A549 (cell line): Measurements from ENCODE around the gene BPIFB3. TPM values are rescaled to one million over a fixed set of nuclear protein-coding genes. Genes with fewer than 3 reads are reported as not detected.

ENCODE experiments used
- ATAC-seq, 2 experiments: fragments of 200-7000 bp in 1 of 2; fragments of >200 bp in 1 of 2; cut with Nextera tagmentation in 1 of 2; cut with Tn5 transposase in 1 of 2; 3 replicates each; pipeline versions ENCODE4 v1.8.0 to v1.9.1; 2018 to 2020; ENCODE audit warnings: mild to moderate bottlenecking in 1 of 2, moderate library complexity in 1 of 2
- CTCF ChIA-PET: fragments of 300-600 bp; sonication (Branson Sonifier 250); formaldehyde crosslinking; extraction: SDS; loops from one replicate; lab custom pipeline; 2021; ENCODE audit warnings: antibody characterized with exemption, inconsistent platforms; lab: Yijun Ruan, JAX
- POLR2A ChIA-PET: fragments of 350-600 bp; formaldehyde crosslinking; extraction: SDS; loops from one replicate; lab custom pipeline; 2021; ENCODE audit warnings: antibody characterized with exemption, inconsistent platforms; lab: Yijun Ruan, JAX
- DNase-seq, 2 experiments: peaks; one replicate each; pipeline versions ENCODE4 v3.0.0 to v3.0.0-alpha.2; 2011 to 2016; ENCODE audit warnings: low read depth in 1 of 2, low spot score in 1 of 2
- FAIRE-seq: peaks from 2 replicates; lab custom pipeline; 2011; peaks lifted over from hg19 to GRCh38; lab: Jason Lieb, UNC
- H3K27ac ChIP-seq, 2 experiments: fragments of >200 bp; sonication (Bioruptor Twin); formaldehyde crosslinking; 3 replicates each; pipeline ENCODE4 v1.5.1; 2016 to 2017
- H3K4me1 ChIP-seq: fragments of >200 bp; sonication (Bioruptor Twin); formaldehyde crosslinking; 3 replicates; pipeline ENCODE4 v1.6.1; 2016
- H3K4me2 ChIP-seq: fragments of >200 bp; sonication (Bioruptor Twin); formaldehyde crosslinking; 3 replicates; pipeline ENCODE4 v1.6.1; 2016
- H3K4me3 ChIP-seq: fragments of >200 bp; sonication (Bioruptor Twin); formaldehyde crosslinking; 3 replicates; pipeline ENCODE4 v1.5.1; 2016
- H3K9me3 ChIP-seq: fragments of >200 bp; sonication (Bioruptor Twin); formaldehyde crosslinking; 3 replicates; pipeline ENCODE4 v1.6.1; 2016
- BHLHE40 ChIP-seq: IDR thresholded peaks from 2 replicates; pipeline ENCODE4 v1.6.1; 2012; ENCODE audit warnings: low read depth, low read length, inconsistent platforms
- CEBPB ChIP-seq, 2 experiments: fragments of >200 bp in 1 of 2; sonication (Bioruptor Twin) in 1 of 2; formaldehyde crosslinking in 1 of 2; IDR thresholded peaks; 2 replicates each; pipeline ENCODE4 v1.6.1; 2012 to 2016
- CHD4 ChIP-seq: fragments of 200-600 bp; sonication (generic); IDR thresholded peaks from 2 replicates; pipeline ENCODE4 v1.6.1; 2016; ENCODE audit warnings: antibody characterized with exemption, mild to moderate bottlenecking, borderline replicate concordance
- EHF ChIP-seq: fragments of 250-450 bp; sonication (Bioruptor Pico); IDR thresholded peaks from 2 replicates; pipeline ENCODE4 v1.5.0; 2020; ENCODE audit warnings: mild to moderate bottlenecking
- EP300 ChIP-seq, 2 experiments: fragments of >200 bp; sonication (Bioruptor Twin); formaldehyde crosslinking; IDR thresholded peaks; 2 replicates in 1 of 2; 3 replicates in 1 of 2; pipeline ENCODE4 v1.6.1; 2016 to 2017
- FOSB ChIP-seq: fragments of 250-450 bp; sonication (Bioruptor Pico); IDR thresholded peaks from 2 replicates; pipeline ENCODE4 v1.5.0; 2020; ENCODE audit warnings: mild to moderate bottlenecking, moderate library complexity
- FOSL2 ChIP-seq, 2 experiments: fragments of 450-650 bp in 1 of 2; fragments of >200 bp in 1 of 2; sonication (Bioruptor Twin) in 1 of 2; formaldehyde crosslinking; IDR thresholded peaks; 2 replicates each; pipeline versions ENCODE4 v1.5.0 to v1.6.1; 2016 to 2020; ENCODE audit warnings: mild to moderate bottlenecking in 1 of 2, moderate library complexity in 1 of 2
- GATA3 ChIP-seq: IDR thresholded peaks from 2 replicates; pipeline ENCODE4 v1.6.1; 2012; ENCODE audit warnings: borderline replicate concordance
- HDAC2 ChIP-seq: fragments of 200-600 bp; sonication (generic); IDR thresholded peaks from 2 replicates; pipeline ENCODE4 v1.6.1; 2016
- HOXA7 ChIP-seq: fragments of 250-450 bp; sonication (Bioruptor Pico); IDR thresholded peaks from 2 replicates; pipeline ENCODE4 v1.5.0; 2020; ENCODE audit warnings: mild to moderate bottlenecking, moderate library complexity
- JUN ChIP-seq, 2 experiments: fragments of >200 bp; sonication (Bioruptor Twin); formaldehyde crosslinking; IDR thresholded peaks; 2 replicates in 1 of 2; 3 replicates in 1 of 2; pipeline ENCODE4 v1.6.1; 2016 to 2017
- JUNB ChIP-seq: fragments of >200 bp; sonication (Bioruptor Twin); formaldehyde crosslinking; IDR thresholded peaks from 2 replicates; pipeline ENCODE4 v1.6.1; 2016
- KDM1A ChIP-seq: fragments of 200-600 bp; sonication (generic); IDR thresholded peaks from 2 replicates; pipeline ENCODE4 v1.6.1; 2016; ENCODE audit warnings: low read depth, mild to moderate bottlenecking
- MAFK ChIP-seq: fragments of 450-650 bp; IDR thresholded peaks from 2 replicates; pipeline ENCODE4 v1.6.1; 2014; ENCODE audit not compliant: partially characterized antibody
- MYC ChIP-seq: IDR thresholded peaks from 2 replicates; pipeline ENCODE4 v1.6.1; 2012; ENCODE audit warnings: mild to moderate bottlenecking, inconsistent platforms, low read length, improper control_type of control experiment, borderline replicate concordance
- NR3C1 ChIP-seq: fragments of >200 bp; sonication (Bioruptor Twin); formaldehyde crosslinking; IDR thresholded peaks from 3 replicates; pipeline ENCODE4 v1.6.1; 2017
- PHF8 ChIP-seq: fragments of 200-600 bp; sonication (generic); IDR thresholded peaks from 2 replicates; pipeline ENCODE4 v1.6.1; 2016; ENCODE audit warnings: low read depth, mild to moderate bottlenecking, antibody characterized with exemption, moderate library complexity, borderline replicate concordance
- POLR2A ChIP-seq: IDR thresholded peaks from 2 replicates; pipeline ENCODE4 v1.6.1; 2012; ENCODE audit warnings: mild to moderate bottlenecking, low read length
- RNF2 ChIP-seq: fragments of 200-600 bp; sonication (generic); IDR thresholded peaks from 2 replicates; pipeline ENCODE4 v1.6.1; 2016; ENCODE audit warnings: low read depth, mild to moderate bottlenecking, antibody characterized with exemption, moderate library complexity, borderline replicate concordance
- SMC3 ChIP-seq: fragments of >200 bp; sonication (Bioruptor Twin); formaldehyde crosslinking; IDR thresholded peaks from 3 replicates; pipeline ENCODE4 v1.6.1; 2018; ENCODE audit warnings: inconsistent platforms
- TP53 ChIP-seq: fragments of 250-450 bp; sonication (Bioruptor Pico); IDR thresholded peaks from 2 replicates; pipeline ENCODE4 v1.5.0; 2021; ENCODE audit warnings: mild to moderate bottlenecking, moderate library complexity
- ZNF302 ChIP-seq: fragments of 250-450 bp; sonication (Bioruptor Pico); IDR thresholded peaks from 2 replicates; pipeline ENCODE4 v1.9.0; 2021; ENCODE audit warnings: inconsistent platforms, mild to moderate bottlenecking, moderate library complexity
- WGBS: methylation state at CpG from one replicate; pipeline ENCODE4 v1.1.6; 2017; ENCODE audit errors: missing lambda C conversion rate; 5-methylcytosine and 5-hydroxymethylcytosine counted together
- polyA minus RNA-seq: library from RNA; depleted of rRNA, polyadenylated mRNA; stranded (reverse); fragments of >200 nt; gene quantifications from 2 replicates; pipeline ENCODE4 v1.2.3, GENCODE V29; 2011; rRNA and poly(A)+ RNA removed
- polyA plus RNA-seq, 4 experiments: library from polyadenylated mRNA; depleted of rRNA in 3 of 4; stranded (reverse); fragments of >200 nt; fragmentation: RNase III in 1 of 4; extraction: RNeasy Plus Mini Kit Qiagen cat#74134 plus additional on column Dnase treatment in 1 of 4; gene quantifications; 2 replicates in 3 of 4; 3 replicates in 1 of 4; pipeline ENCODE4 v1.2.3, GENCODE V29; 2011 to 2017
- TF ChIP-seq, protein P1 (sequence below): fragments of >200 bp; sonication (Bioruptor Twin); formaldehyde crosslinking; IDR thresholded peaks from 3 replicates; pipeline ENCODE4 v1.6.1; 2016
- TF ChIP-seq, protein P2 (sequence below): IDR thresholded peaks from 2 replicates; pipeline ENCODE4 v1.6.1; 2012
- TF ChIP-seq, protein P3 (sequence below): IDR thresholded peaks from 2 replicates; pipeline ENCODE4 v1.6.1; 2012; ENCODE audit warnings: low read depth, borderline replicate concordance
- TF ChIP-seq, protein P4 (sequence below): fragments of >200 bp; sonication (Bioruptor Twin); formaldehyde crosslinking; IDR thresholded peaks from 3 replicates; pipeline ENCODE4 v1.5.1; 2016
- TF ChIP-seq, protein P5 (sequence below): fragments of 250-450 bp; sonication (Bioruptor Pico); IDR thresholded peaks from 2 replicates; pipeline ENCODE4 v1.5.0; 2021; ENCODE audit warnings: mild to moderate bottlenecking, moderate library complexity, borderline replicate concordance

The BPIFB3 gene, protein sequence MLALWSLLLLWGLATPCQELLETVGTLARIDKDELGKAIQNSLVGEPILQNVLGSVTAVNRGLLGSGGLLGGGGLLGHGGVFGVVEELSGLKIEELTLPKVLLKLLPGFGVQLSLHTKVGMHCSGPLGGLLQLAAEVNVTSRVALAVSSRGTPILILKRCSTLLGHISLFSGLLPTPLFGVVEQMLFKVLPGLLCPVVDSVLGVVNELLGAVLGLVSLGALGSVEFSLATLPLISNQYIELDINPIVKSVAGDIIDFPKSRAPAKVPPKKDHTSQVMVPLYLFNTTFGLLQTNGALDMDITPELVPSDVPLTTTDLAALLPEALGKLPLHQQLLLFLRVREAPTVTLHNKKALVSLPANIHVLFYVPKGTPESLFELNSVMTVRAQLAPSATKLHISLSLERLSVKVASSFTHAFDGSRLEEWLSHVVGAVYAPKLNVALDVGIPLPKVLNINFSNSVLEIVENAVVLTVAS
- not detected in 2 replicates for polyA plus RNA-seq (2011; rRNA removed)
- not detected in 2 replicates for polyA plus RNA-seq (2012; cell fraction: cytosol; rRNA removed)
- not detected in 2 replicates for polyA plus RNA-seq (2012; cell fraction: nucleus; rRNA removed)
- not detected in 3 replicates for polyA plus RNA-seq (2017; fragmentation: RNase III; extraction: RNeasy Plus Mini Kit Qiagen cat#74134 plus additional on column Dnase treatment)
- polyA minus RNA-seq: not detected in 2 replicates

DNA sequence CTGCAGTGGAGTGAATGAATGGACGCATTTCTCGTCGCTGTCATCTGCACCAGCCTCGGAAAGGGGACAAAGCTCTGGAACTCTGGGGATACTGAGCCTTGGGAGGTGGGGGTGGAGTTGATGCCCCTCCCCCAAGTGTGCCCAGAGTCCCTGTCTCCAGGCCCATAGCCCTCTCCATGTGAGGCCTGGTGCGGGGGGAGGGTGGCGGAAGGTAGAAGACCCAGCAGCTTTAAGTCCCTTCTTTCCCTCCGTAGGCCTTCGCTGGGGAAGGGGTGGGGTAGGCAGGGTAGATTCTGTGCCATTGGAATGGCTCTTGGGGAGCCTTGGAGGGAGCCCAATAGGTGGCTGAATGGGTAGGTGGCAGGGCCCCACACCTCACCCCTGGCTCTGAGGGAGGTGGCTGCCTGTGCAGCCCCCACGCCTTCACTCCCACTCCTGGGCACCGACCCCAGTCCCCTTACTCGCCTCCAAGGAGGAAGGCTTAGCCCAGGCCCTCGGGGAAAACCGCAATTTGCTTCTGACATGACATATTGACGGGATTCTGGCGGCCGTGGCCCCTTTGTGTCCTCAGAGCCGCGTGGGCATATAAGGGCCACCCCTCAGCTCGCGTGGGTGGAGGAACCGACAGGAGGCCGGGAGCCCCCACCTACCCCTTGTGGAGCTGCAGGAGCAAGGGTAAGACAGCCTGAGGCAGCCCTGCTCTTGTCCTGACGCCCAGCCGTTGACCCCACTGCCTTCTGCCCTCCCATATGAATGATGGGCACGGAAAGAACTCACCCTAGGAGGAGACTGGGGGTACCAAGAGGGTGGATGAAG is at the start of gene BPIFB3:
TSS of gene BPIFB3 (plus strand) at position 613 of the 816 bp plus-strand sequence. CDS start 1,533 bp downstream, outside the sequence.
- FAIRE-seq (no peak), DNase-seq (no peak), ATAC-seq (no peak)
- no peaks in the 10 kb centered on the region for H3K9me3 ChIP-seq
- CTCF ChIA-PET: interaction anchor here (0.6 kb wide), 2 partner anchors 149 to 307 kb away, joined by 3 to 5 read pairs; no protein-coding TSS in a partner anchor
- H3K27ac ChIP-seq: no peak within 1 kb of the TSS
- H3K4me1 ChIP-seq: no peaks in the 10 kb centered on the region
- no peak within 1 kb of the TSS for H3K4me3 ChIP-seq
- 60% methylated on average over 20 of the region's 25 CpGs for WGBS
- TF ChIP-seq MAFK (no peak), BHLHE40 (no peak), EHF (CRISPR knock-in tag) (no peak), KDM1A (no peak), TP53 (CRISPR knock-in tag) (no peak), CHD4 (no peak), CEBPB (IDR thresholded peaks at IDR 0.05) (no peak), EP300 (IDR thresholded peaks at IDR 0.05) (no peak), RNF2 (no peak), FOSB (CRISPR knock-in tag) (no peak), HOXA7 (no peak), FOSL2 (IDR thresholded peaks at IDR 0.05) (no peak), FOSL2 (CRISPR knock-in tag; IDR thresholded peaks at IDR 0.05) (no peak)
- TF ChIP-seq, protein P1, sequence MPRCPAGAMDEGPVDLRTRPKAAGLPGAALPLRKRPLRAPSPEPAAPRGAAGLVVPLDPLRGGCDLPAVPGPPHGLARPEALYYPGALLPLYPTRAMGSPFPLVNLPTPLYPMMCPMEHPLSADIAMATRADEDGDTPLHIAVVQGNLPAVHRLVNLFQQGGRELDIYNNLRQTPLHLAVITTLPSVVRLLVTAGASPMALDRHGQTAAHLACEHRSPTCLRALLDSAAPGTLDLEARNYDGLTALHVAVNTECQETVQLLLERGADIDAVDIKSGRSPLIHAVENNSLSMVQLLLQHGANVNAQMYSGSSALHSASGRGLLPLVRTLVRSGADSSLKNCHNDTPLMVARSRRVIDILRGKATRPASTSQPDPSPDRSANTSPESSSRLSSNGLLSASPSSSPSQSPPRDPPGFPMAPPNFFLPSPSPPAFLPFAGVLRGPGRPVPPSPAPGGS: no peak
- TF ChIP-seq, protein P2, sequence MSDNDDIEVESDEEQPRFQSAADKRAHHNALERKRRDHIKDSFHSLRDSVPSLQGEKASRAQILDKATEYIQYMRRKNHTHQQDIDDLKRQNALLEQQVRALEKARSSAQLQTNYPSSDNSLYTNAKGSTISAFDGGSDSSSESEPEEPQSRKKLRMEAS: no peak
- POLR2A ChIA-PET: no interaction called here
- H3K4me2 ChIP-seq: no peak within 1 kb of the TSS

DNA sequence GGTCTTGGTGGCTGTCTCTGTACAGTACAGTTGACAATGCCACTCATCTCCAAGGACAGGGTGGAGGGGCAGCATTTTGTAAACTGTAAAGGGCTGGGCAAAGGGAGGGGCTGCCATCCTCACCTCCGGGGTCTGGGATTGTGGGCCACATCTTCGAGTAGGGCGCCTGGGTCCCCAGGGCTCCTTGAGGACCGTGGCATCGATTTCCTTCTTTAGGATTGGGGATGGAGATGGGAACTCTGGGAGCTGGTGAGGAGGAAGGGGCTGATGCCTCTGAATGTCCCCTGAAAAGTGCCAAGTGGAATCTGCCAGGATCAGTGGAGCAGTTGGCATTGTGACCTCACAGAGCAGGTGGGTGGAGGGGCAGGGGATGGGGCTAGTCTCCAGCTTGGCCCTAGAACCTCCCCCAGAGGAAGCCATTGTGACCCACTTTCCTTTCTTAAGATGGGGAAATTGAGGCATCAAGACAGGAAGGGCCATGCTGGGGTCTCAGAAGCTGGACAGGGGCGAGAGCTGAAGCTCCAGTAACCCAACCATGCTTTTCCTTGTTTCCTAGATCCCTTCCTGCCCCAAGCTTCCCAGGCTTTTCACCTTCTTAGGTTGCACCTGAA is 49.5 kb upstream of the BPIFB3 start, which contains the start of gene SUN5:
TSS of gene SUN5 (minus strand) at position 293 of the 611 bp plus-strand sequence. CDS start at position 200, 93 bp downstream.
- Histone ChIP-seq H3K4me2 (no peak within 1 kb of the TSS), H3K4me3 (no peak within 1 kb of the TSS), H3K27ac (no peak within 1 kb of the TSS), H3K9me3 (no peaks in the 10 kb centered on the region; the same call in 2 of the 3 replicates), H3K4me1 (0 out of 3 replicates have a peak, but pooled peaks cover under 1% of the 10 kb centered on the region)
- no peak for TF ChIP-seq ZNF302
- TF ChIP-seq HDAC2: no peak
- no peak for TF ChIP-seq NR3C1
- no peak for TF ChIP-seq JUNB
- TF ChIP-seq JUN (IDR thresholded peaks at IDR 0.05): no peak
- TF ChIP-seq, protein P3, sequence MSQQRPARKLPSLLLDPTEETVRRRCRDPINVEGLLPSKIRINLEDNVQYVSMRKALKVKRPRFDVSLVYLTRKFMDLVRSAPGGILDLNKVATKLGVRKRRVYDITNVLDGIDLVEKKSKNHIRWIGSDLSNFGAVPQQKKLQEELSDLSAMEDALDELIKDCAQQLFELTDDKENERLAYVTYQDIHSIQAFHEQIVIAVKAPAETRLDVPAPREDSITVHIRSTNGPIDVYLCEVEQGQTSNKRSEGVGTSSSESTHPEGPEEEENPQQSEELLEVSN: no peak
- TF ChIP-seq, protein P4, sequence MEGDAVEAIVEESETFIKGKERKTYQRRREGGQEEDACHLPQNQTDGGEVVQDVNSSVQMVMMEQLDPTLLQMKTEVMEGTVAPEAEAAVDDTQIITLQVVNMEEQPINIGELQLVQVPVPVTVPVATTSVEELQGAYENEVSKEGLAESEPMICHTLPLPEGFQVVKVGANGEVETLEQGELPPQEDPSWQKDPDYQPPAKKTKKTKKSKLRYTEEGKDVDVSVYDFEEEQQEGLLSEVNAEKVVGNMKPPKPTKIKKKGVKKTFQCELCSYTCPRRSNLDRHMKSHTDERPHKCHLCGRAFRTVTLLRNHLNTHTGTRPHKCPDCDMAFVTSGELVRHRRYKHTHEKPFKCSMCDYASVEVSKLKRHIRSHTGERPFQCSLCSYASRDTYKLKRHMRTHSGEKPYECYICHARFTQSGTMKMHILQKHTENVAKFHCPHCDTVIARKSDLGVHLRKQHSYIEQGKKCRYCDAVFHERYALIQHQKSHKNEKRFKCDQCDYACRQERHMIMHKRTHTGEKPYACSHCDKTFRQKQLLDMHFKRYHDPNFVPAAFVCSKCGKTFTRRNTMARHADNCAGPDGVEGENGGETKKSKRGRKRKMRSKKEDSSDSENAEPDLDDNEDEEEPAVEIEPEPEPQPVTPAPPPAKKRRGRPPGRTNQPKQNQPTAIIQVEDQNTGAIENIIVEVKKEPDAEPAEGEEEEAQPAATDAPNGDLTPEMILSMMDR: no peak
- TF ChIP-seq BHLHE40: no peak
- TF ChIP-seq CHD4: no peak
- no peak for TF ChIP-seq RNF2
- TF ChIP-seq GATA3: no peak
- TF ChIP-seq POLR2A: no peak
- TF ChIP-seq, protein P5, sequence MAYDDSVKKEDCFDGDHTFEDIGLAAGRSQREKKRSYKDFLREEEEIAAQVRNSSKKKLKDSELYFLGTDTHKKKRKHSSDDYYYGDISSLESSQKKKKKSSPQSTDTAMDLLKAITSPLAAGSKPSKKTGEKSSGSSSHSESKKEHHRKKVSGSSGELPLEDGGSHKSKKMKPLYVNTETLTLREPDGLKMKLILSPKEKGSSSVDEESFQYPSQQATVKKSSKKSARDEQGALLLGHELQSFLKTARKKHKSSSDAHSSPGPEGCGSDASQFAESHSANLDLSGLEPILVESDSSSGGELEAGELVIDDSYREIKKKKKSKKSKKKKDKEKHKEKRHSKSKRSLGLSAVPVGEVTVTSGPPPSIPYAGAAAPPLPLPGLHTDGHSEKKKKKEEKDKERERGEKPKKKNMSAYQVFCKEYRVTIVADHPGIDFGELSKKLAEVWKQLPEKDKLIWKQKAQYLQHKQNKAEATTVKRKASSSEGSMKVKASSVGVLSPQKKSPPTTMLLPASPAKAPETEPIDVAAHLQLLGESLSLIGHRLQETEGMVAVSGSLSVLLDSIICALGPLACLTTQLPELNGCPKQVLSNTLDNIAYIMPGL: no peak
- no peak for TF ChIP-seq SMC3
- no peak for TF ChIP-seq PHF8
- no peak for TF ChIP-seq MYC
- no peak for DNase-seq
- 0% methylated on average over 4 of the region's 6 CpGs for WGBS
- ATAC-seq: no peak
- no peak for FAIRE-seq
- CTCF ChIA-PET: interaction anchor here (0.8 to 2.1 kb wide), 4 partner anchors 11 to 102 kb away, joined by 3 to 12 read pairs (median 4); no protein-coding TSS in a partner anchor
- POLR2A ChIA-PET: no interaction called here
